Hepatocyte (in vitro differentiated cells): ENCODE results near the gene GBE1. TPM values are rescaled to one million over a fixed set of nuclear protein-coding genes. Genes with fewer than 3 reads are reported as not detected.
"Not testable (repeated sequence)": the region's sequence is repeated elsewhere in the genome, so short reads cannot be mapped to it uniquely, and the experiment has no call there.

Source experiments
- DNase-seq: peaks from one replicate; pipeline ENCODE4 v3.0.0-alpha.2; 2016; ENCODE audit warnings: low spot score
- H2AFZ ChIP-seq: fragments of 200-600 bp; sonication (generic); 2 replicates; pipeline ENCODE4 v1.6.0; 2016; ENCODE audit warnings: antibody characterized with exemption, mild to moderate bottlenecking
- H3K27ac ChIP-seq: fragments of 200-600 bp; sonication (generic); 2 replicates; pipeline ENCODE4 v1.5.1; 2016; ENCODE audit warnings: mild to moderate bottlenecking
- H3K27me3 ChIP-seq: fragments of 200-600 bp; sonication (generic); 2 replicates; pipeline ENCODE4 v1.6.1; 2016
- H3K36me3 ChIP-seq: fragments of 200-600 bp; sonication (generic); replicated peaks from 2 replicates; pipeline ENCODE4 v1.5.1; 2016; ENCODE audit warnings: low read depth; ENCODE audit not compliant: insufficient read depth
- H3K4me1 ChIP-seq: fragments of 200-600 bp; sonication (generic); 2 replicates; pipeline ENCODE4 v1.5.1; 2016; ENCODE audit warnings: mild to moderate bottlenecking, moderate library complexity; ENCODE audit not compliant: insufficient read depth
- H3K4me2 ChIP-seq: fragments of 200-600 bp; sonication (generic); 2 replicates; pipeline ENCODE4 v1.6.0; 2016
- H3K4me3 ChIP-seq: fragments of 200-600 bp; sonication (generic); 2 replicates; pipeline ENCODE4 v1.5.1; 2016; ENCODE audit warnings: mild to moderate bottlenecking
- H3K79me2 ChIP-seq: fragments of 200-600 bp; sonication (generic); 2 replicates; pipeline ENCODE4 v1.6.0; 2017; ENCODE audit warnings: mild to moderate bottlenecking
- H3K9me2 ChIP-seq: fragments of 200-600 bp; sonication (generic); replicated peaks from 2 replicates; pipeline ENCODE4 v1.6.0; 2017; ENCODE audit warnings: mild to moderate bottlenecking; ENCODE audit not compliant: insufficient read depth
- H3K9me3 ChIP-seq: fragments of 200-600 bp; sonication (generic); 2 replicates; pipeline ENCODE4 v1.5.1; 2016; ENCODE audit warnings: low read depth, mild to moderate bottlenecking
- H4K20me1 ChIP-seq: fragments of 200-600 bp; sonication (generic); 2 replicates; pipeline ENCODE4 v1.6.0; 2016; ENCODE audit warnings: mild to moderate bottlenecking; ENCODE audit not compliant: insufficient read depth, poor library complexity, severe bottlenecking
- CTCF ChIP-seq: fragments of 200-600 bp; sonication (generic); IDR thresholded peaks from 2 replicates; pipeline ENCODE4 v1.5.1; 2016; ENCODE audit warnings: antibody characterized with exemption, mild to moderate bottlenecking; ENCODE audit not compliant: poor library complexity
- EZH2 ChIP-seq: fragments of 200-600 bp; sonication (generic); IDR thresholded peaks from 2 replicates; pipeline ENCODE4 v1.6.1; 2016; ENCODE audit warnings: antibody characterized with exemption, mild to moderate bottlenecking, borderline replicate concordance
- EZH2phosphoT487 ChIP-seq: fragments of 200-600 bp; sonication (generic); IDR thresholded peaks from one replicate; pipeline ENCODE4 v1.6.1; 2018; ENCODE audit warnings: antibody characterized with exemption, mild to moderate bottlenecking, low read depth, moderate library complexity; ENCODE audit not compliant: unreplicated experiment, severe bottlenecking
- WGBS: methylation state at CpG from one replicate; pipeline ENCODE4 v1.1.6; 2016; ENCODE audit warnings: low lambda C conversion rate; ENCODE audit errors: missing lambda C conversion rate; 5-methylcytosine and 5-hydroxymethylcytosine counted together
- polyA plus RNA-seq: library from polyadenylated mRNA; unstranded; fragments of >200 nt; fragmentation: Nextera tagmentation; extraction: Ambion mirVana; gene quantifications from 2 replicates; pipeline ENCODE4 v1.2.1, GENCODE V29; 2016
- total RNA-seq: library from RNA; depleted of rRNA; stranded (reverse); fragments of >200 nt; gene quantifications from 2 replicates; pipeline ENCODE4 v1.2.3, GENCODE V29; 2014

GBE1 gene
- total and polyA plus RNA-seq, 2 experiments from 2014 or later, result 15.6 to 25.8 TPM

GRCh38 chr3:81752604-81753003 lies 8.8 kb downstream of the GBE1 start:
- no peaks in the 10 kb centered on the region for H3K27me3 ChIP-seq

GRCh38 chr3:81749265-81749664 lies 12.2 kb downstream of the GBE1 start:
- no peak overlapping the region for H3K4me2 ChIP-seq
- TF ChIP-seq EZH2phosphoT487 (no peak), CTCF (no peak), EZH2 (no peak)
- no peak overlapping the region for H3K4me3 ChIP-seq
- H3K27me3 ChIP-seq, result no peaks in the 10 kb centered on the region
- no peak overlapping the region for H3K27ac ChIP-seq
- H4K20me1 ChIP-seq, result no peaks in the 10 kb centered on the region
- H3K4me1 ChIP-seq, result peaks cover 8% of the 10 kb centered on the region
- H3K36me3 ChIP-seq, result no peaks in the 10 kb centered on the region
- no peak overlapping the region for H2AFZ ChIP-seq
- H3K79me2 ChIP-seq, result peaks cover 3% of the 10 kb centered on the region
- H3K9me3 ChIP-seq, result no peaks in the 10 kb centered on the region
- H3K9me2 ChIP-seq, result no peaks in the 10 kb centered on the region
- no peak for DNase-seq
- 100% methylated on average over 2 of the region's 2 CpGs for WGBS

More at GRCh38 chr3:81752604-81753003, 8.8 kb downstream of the GBE1 start:
- no peak overlapping the region for H3K4me2 ChIP-seq
- no peak for DNase-seq
- H4K20me1 ChIP-seq, result no peaks in the 10 kb centered on the region
- no peak overlapping the region for H3K27ac ChIP-seq
- peaks cover 16% of the 10 kb centered on the region for H3K79me2 ChIP-seq
- no peaks in the 10 kb centered on the region for H3K4me1 ChIP-seq
- no peaks in the 10 kb centered on the region for H3K36me3 ChIP-seq
- H3K9me3 ChIP-seq, result no peaks in the 10 kb centered on the region
- TF ChIP-seq EZH2phosphoT487 (no peak), EZH2 (no peak), CTCF (no peak)
- H2AFZ ChIP-seq, result no peak overlapping the region
- no peak overlapping the region for H3K4me3 ChIP-seq
- no peaks in the 10 kb centered on the region for H3K9me2 ChIP-seq

GRCh38 chr3:81747280-81747679 lies 14.2 kb downstream of the GBE1 start:
- not testable (repeated sequence) for H2AFZ ChIP-seq, DNase-seq, H4K20me1 ChIP-seq, H3K27me3 ChIP-seq, H3K9me2 ChIP-seq, H3K79me2 ChIP-seq, H3K4me3 ChIP-seq, H3K4me2 ChIP-seq, H3K9me3 ChIP-seq, H3K36me3 ChIP-seq, H3K27ac ChIP-seq
- WGBS, result 95% methylated on average over 4 of the region's 4 CpGs
- peaks cover 16% of the 10 kb centered on the region for H3K4me1 ChIP-seq

GRCh38 chr3:81744366-81744765 lies 17.1 kb downstream of the GBE1 start:
- TF ChIP-seq EZH2 (no peak), CTCF (no peak), EZH2phosphoT487 (no peak)
- Histone ChIP-seq H4K20me1 (no peaks in the 10 kb centered on the region), H3K79me2 (peaks cover 7% of the 10 kb centered on the region), H3K9me2 (no peaks in the 10 kb centered on the region), H3K4me3 (no peak overlapping the region), H3K4me1 (peaks cover 16% of the 10 kb centered on the region), H3K36me3 (no peaks in the 10 kb centered on the region), H3K27me3 (no peaks in the 10 kb centered on the region), H3K9me3 (no peaks in the 10 kb centered on the region), H3K27ac (peak overlapping the region; percentile 74), H3K4me2 (peak overlapping the region; percentile 25), H2AFZ (no peak overlapping the region)
- peak; percentile 46 for DNase-seq
